ENCODE results near the gene SLC13A5. TPM values are rescaled to one million over a fixed set of nuclear protein-coding genes. Genes with fewer than 3 reads are reported as not detected.

The SLC13A5 gene
- total RNA-seq, 4 donors from 2014 or later = 0.29 to 2.3 (median 1.3) TPM

DNA sequence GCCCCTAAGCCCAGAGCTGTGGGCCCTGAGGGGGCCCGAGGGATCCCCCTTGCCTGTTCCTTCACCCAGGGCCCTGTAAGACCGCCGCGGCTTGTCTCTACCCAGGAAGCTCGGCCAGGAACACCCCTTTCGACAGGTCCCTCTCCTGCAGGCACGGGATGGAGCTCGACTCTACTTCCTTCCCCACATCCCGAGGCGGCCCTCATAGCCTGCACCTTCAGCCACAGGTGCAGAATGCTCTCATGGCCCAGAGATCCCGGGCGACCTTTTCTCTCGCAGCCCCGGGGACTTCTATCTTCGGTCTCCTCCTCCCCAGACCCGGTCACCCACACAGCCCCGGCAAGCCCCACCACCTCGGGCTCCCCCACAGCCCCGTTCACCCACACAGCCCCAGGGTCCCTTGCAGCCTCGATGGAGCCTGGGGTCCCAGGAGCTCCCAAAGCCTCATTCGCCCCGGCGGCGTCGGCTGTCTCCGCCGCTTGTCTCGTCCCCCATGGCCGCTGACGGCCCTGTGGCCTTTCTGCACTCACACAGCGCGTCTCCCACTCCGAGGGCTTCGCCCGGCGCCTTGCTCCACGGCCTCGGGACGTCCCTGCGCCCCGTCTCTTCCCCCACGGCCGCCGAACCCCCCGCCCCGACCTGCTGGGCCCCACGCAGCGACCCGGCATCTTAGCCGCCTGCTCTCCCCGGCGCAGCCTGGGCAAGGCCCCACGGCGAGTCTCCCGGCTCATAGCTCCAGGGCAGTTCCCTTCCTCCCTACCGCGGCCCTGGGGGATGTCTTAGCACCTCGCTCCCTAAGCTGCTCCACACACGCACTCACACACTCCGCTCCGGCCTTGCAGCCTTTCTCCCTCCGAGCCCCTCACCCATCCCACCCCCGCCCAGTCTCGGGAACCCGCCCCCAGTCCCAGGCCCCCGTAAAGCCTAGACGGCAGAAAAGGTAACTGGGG, 73.3 kb downstream of the SLC13A5 start:
- no peak for DNase-seq
- peak overlapping the region; percentile 91 to 94 (median 93) for H3K27ac ChIP-seq
- H3K27me3 ChIP-seq = no peaks in the 10 kb centered on the region
- peaks cover 0 to 25% (median 0%) of the 10 kb centered on the region in 3 donors for H3K36me3 ChIP-seq
- no peaks in the 10 kb centered on the region for H3K9me3 ChIP-seq
- intact Hi-C loops (cut with DNase I) = loop anchor here (10.0 kb wide), 2 partner anchors 85 to 175 kb away; partner anchors contain the start of gene PITPNM3
- 0% methylated on average over 18 to 29 of the region's 67 CpGs for WGBS, 2 donors
- TF ChIP-seq, protein P1, sequence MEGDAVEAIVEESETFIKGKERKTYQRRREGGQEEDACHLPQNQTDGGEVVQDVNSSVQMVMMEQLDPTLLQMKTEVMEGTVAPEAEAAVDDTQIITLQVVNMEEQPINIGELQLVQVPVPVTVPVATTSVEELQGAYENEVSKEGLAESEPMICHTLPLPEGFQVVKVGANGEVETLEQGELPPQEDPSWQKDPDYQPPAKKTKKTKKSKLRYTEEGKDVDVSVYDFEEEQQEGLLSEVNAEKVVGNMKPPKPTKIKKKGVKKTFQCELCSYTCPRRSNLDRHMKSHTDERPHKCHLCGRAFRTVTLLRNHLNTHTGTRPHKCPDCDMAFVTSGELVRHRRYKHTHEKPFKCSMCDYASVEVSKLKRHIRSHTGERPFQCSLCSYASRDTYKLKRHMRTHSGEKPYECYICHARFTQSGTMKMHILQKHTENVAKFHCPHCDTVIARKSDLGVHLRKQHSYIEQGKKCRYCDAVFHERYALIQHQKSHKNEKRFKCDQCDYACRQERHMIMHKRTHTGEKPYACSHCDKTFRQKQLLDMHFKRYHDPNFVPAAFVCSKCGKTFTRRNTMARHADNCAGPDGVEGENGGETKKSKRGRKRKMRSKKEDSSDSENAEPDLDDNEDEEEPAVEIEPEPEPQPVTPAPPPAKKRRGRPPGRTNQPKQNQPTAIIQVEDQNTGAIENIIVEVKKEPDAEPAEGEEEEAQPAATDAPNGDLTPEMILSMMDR (IDR thresholded peaks at IDR 0.05) = no peak
- no peak for TF ChIP-seq POLR2A (IDR thresholded peaks at IDR 0.05)
- peak overlapping the region; percentile 67 to 94 (median 88) for H3K4me3 ChIP-seq
- peaks cover 19 to 66% (median 37%) of the 10 kb centered on the region in 3 donors for H3K4me1 ChIP-seq

DNA sequence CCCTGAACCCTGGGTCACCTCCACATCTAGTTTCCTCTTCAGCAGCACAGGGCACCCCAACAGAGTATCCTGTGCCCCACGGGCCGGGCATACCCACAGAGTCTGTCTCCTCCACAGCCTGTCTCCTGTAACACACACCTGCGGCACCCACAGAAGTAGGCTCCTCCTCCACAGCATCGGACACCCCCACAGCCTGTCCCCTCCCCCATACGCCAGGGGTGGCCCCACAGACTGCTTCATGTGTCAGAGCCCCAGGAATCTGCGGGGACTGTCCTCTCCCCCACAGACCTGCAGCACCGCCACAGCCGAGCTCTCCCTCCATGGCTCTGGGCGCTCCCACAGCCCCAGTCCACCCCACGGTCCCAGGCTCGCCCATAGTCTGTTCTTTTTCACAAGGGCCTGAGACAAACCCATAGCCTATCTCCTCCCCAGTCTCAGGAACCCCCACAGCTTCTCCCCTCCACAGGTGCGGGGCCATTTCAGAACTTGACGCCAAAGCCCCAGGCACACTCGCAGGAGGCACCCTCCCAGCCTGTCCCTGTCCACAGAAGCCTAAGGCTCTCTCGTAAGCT, 74.1 kb downstream of the SLC13A5 start:
- peak overlapping the region; percentile 91 to 94 (median 93) for H3K27ac ChIP-seq
- no peaks in the 10 kb centered on the region for H3K9me3 ChIP-seq
- 28 to 36% methylated on average over 4 to 7 of the region's 15 CpGs for WGBS, 2 donors
- H3K4me3 ChIP-seq = peak overlapping the region; percentile 67 to 94 (median 88)
- no peak for DNase-seq
- H3K4me1 ChIP-seq = peaks cover 19 to 58% (median 34%) of the 10 kb centered on the region in 3 donors
- intact Hi-C loops (cut with DNase I) = loop anchor here (10.0 kb wide), 1 partner anchor 174 kb away; no protein-coding TSS in a partner anchor
- no peaks in the 10 kb centered on the region for H3K27me3 ChIP-seq
- H3K36me3 ChIP-seq = peaks cover 0 to 25% (median 0%) of the 10 kb centered on the region in 3 donors
- TF ChIP-seq, protein P1 (IDR thresholded peaks at IDR 0.05) = no peak
- TF ChIP-seq POLR2A (IDR thresholded peaks at IDR 0.05) = peak in 1 of 4 donors; percentile 28

DNA sequence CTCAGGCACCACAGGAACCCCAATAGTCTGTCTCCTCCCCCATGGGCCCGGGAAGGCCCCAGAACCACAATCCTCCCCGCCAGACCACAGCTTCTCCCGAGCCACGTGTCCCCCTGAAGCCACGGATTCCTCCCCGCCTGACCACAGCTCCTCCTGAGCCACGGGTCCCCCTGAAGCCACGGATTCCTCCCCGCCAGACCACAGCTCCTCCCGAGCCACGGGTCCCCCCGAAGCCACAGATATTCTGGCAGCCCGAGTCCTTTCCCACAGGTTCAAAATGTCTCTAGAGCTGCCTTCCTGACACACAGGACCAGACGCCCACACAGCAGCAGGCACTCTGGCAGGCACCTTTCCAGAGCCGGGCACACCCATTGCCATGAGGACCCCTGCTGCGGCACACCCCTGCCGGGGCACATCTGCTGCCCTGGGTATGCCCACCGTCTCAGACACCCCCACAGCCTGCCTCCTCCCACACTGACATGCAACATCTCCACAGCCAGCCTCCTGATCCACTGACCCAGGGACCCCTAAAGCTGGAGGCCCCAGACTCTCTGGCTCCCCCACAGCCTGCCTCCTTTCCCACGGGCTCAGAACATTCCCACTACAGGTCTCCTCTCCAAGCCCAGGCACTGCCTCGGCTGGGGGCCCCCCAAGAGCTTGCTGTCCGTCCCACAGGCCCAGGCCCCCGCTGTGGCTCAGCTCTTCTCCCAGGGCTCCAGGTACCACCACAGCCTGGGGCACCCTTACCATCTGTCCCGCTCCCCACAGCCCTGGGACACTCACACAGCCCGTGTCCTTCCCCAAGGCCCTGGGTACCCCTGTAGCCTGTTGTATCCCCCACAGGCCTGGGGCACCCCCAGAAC, 74.9 kb downstream of the SLC13A5 start:
- Histone ChIP-seq H3K27ac (peak overlapping the region in 2 of 4 donors; percentile 36 to 94), H3K27me3 (no peaks in the 10 kb centered on the region), H3K4me3 (peak overlapping the region in 3 of 4 donors; percentile 67 to 94 (median 89)), H3K4me1 (peaks cover 19 to 50% (median 25%) of the 10 kb centered on the region in 3 donors), H3K9me3 (no peaks in the 10 kb centered on the region), H3K36me3 (peaks cover 0 to 25% (median 0%) of the 10 kb centered on the region in 3 donors)
- TF ChIP-seq, protein P1 (IDR thresholded peaks at IDR 0.05) = no peak
- TF ChIP-seq POLR2A (IDR thresholded peaks at IDR 0.05) = no peak
- 67 to 73% methylated on average over 13 to 22 of the region's 24 CpGs for WGBS, 2 donors
- DNase-seq = no peak
- intact Hi-C loops (cut with DNase I) = loop anchor here (10.0 kb wide), 1 partner anchor 173 kb away; no protein-coding TSS in a partner anchor

DNA sequence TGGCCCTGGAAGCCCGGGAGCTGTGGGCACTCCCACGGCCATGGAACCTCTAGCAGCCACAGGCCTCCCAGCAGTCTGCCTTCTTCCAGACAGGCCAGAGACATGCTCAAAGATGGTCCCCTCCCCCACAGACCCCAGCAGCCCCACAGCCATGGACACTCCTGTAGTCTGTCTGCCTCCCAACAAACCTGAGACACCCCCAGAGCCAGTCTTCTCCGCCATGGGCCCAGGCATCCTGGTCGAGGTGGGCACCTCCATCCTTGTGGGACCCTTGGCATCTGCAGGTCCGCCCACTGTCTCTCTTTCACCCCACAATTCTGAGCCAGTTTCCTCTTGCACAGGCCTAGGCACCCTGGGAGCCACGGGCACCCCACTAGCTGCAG, 75.7 kb downstream of the SLC13A5 start:
- peaks cover 19 to 42% (median 24%) of the 10 kb centered on the region in 3 donors for H3K4me1 ChIP-seq
- no peak for TF ChIP-seq POLR2A (IDR thresholded peaks at IDR 0.05)
- TF ChIP-seq, protein P1 (IDR thresholded peaks at IDR 0.05) = no peak
- H3K27me3 ChIP-seq = no peaks in the 10 kb centered on the region
- no peak overlapping the region for H3K27ac ChIP-seq
- H3K4me3 ChIP-seq = no peak overlapping the region
- peaks cover 0 to 27% (median 0%) of the 10 kb centered on the region in 3 donors for H3K36me3 ChIP-seq
- 85 to 100% methylated on average over 2 of the region's 6 CpGs for WGBS, 2 donors
- intact Hi-C loops (cut with DNase I) = loop anchor here (10.0 kb wide), 1 partner anchor 173 kb away; no protein-coding TSS in a partner anchor
- no peak for DNase-seq
- no peaks in the 10 kb centered on the region for H3K9me3 ChIP-seq
